Measurements from ENCODE around the gene ALDH4A1.
"Not testable (repeated sequence)": the region's sequence is repeated elsewhere in the genome, so short reads cannot be mapped to it uniquely, and the experiment has no call there.

ALDH4A1 gene

GRCh38 chr1:18852501-18852900 is 49.9 kb downstream of the ALDH4A1 start:
- no peak for DNase-seq (ENCODE audit: low read depth)
- no peak overlapping the region for H3K4me3 ChIP-seq (ENCODE audit: low read length)
- TF ChIP-seq CTCF (conservative IDR thresholded peaks at IDR 0.05; ENCODE audit: low read length) = no peak

GRCh38 chr1:18849261-18849711 is 53.1 kb downstream of the ALDH4A1 start:
- TF ChIP-seq CTCF (conservative IDR thresholded peaks at IDR 0.05; ENCODE audit: low read length) = no peak
- no peak for DNase-seq (ENCODE audit: low read depth)
- no peak overlapping the region for H3K4me3 ChIP-seq (ENCODE audit: low read length)

- DNase-seq (ENCODE audit: low read depth); H3K4me3 ChIP-seq (ENCODE audit: low read length): not testable (repeated sequence)
Observed at GRCh38 chr1:18847723-18848122, 54.6 kb downstream of the ALDH4A1 start.

GRCh38 chr1:18840145-18840544 is 62.2 kb downstream of the ALDH4A1 start:
- H3K4me3 ChIP-seq (ENCODE audit: low read length) = no peak overlapping the region
- TF ChIP-seq CTCF (conservative IDR thresholded peaks at IDR 0.05; ENCODE audit: low read length) = no peak
- no peak for DNase-seq (ENCODE audit: low read depth)

- no peak overlapping the region for H3K4me3 ChIP-seq (ENCODE audit: low read length)
- DNase-seq (ENCODE audit: low read depth) = no peak
- no peak for TF ChIP-seq CTCF (conservative IDR thresholded peaks at IDR 0.05; ENCODE audit: low read length)
Observed at GRCh38 chr1:18836654-18837053, 65.7 kb downstream of the ALDH4A1 start.

DNA sequence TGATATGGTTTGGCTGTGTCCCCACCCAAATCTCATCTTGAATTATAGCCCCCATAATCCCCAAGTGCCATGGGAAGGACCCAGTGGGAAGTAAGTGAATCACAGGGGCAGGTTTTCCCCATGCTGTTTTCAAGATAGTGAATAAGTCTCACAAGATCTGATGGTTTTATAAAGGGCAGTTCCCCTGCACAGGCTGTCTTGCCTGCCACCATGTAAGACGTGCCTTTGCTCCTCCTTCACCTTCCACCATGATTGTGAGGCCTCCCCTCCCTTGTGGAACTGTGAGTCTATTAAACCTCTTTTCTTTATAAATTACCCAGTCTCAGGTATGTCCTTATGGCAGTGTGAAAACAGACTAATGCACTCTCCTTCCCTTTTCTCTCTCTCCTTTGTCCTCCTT is 70.0 kb downstream of the ALDH4A1 start:
- not testable (repeated sequence) for DNase-seq (ENCODE audit: low read depth); H3K4me3 ChIP-seq (ENCODE audit: low read length)

DNA sequence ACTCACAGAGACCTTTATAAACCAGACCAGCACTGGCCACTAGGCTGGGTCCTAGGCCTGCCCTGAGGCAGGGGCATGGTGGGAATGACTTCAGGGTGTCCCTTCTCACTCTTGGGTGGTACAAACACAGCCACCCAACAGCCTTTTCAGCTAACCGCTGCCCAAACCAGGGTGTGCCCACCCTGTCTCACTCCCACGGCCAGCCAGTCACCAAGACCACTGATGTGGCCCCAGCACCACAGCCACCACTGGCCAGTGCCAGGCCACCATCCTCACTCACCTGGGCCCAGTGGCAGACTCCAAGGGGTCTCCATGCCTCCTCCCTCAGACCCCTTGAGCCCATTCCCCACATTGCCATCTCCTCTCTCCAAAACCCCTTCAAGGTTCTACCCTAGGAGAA is 70.7 kb downstream of the ALDH4A1 start:
- no peak for TF ChIP-seq CTCF (conservative IDR thresholded peaks at IDR 0.05; ENCODE audit: low read length)
- DNase-seq (ENCODE audit: low read depth) = no peak
- no peak overlapping the region for H3K4me3 ChIP-seq (ENCODE audit: low read length)

DNA sequence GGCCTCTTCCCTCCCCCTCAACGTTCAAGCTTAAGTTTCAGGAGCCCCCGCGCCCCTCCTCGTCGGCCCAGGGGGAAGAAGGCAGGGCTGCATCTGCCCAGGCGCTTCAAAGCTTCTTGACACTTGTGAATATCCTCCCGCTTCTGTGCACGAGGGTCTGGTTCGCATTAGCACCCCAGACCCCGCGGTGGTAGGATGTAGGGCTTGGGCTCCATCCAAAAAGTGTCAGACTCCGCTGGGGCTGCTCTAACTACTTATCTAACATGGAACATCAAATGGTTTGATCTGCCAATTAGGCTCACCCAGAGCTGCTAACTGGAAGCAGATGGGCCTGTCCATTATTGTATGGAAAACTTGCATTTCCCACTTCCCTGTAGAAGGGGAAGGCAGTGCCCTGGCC is 71.8 kb downstream of the ALDH4A1 start:
- TF ChIP-seq CTCF (conservative IDR thresholded peaks at IDR 0.05; ENCODE audit: low read length) = no peak
- H3K4me3 ChIP-seq (ENCODE audit: low read length) = no peak overlapping the region
- no peak for DNase-seq (ENCODE audit: low read depth)

All from AG10803 (cell line).